Smooth muscle cell of bladder (primary cell): ENCODE measurements around the gene ITGA1. TPM values are rescaled to one million over a fixed set of nuclear protein-coding genes. Genes with fewer than 3 reads are reported as not detected.

ENCODE experiments used
- total RNA-seq: library from RNA; depleted of rRNA; stranded (reverse); fragments of >200 nt; gene quantifications from 2 replicates; pipeline ENCODE4 v1.2.3, GENCODE V29; 2014

The ITGA1 gene
- 32.2 and 40.2 TPM in 2 replicates for total RNA-seq

DNA sequence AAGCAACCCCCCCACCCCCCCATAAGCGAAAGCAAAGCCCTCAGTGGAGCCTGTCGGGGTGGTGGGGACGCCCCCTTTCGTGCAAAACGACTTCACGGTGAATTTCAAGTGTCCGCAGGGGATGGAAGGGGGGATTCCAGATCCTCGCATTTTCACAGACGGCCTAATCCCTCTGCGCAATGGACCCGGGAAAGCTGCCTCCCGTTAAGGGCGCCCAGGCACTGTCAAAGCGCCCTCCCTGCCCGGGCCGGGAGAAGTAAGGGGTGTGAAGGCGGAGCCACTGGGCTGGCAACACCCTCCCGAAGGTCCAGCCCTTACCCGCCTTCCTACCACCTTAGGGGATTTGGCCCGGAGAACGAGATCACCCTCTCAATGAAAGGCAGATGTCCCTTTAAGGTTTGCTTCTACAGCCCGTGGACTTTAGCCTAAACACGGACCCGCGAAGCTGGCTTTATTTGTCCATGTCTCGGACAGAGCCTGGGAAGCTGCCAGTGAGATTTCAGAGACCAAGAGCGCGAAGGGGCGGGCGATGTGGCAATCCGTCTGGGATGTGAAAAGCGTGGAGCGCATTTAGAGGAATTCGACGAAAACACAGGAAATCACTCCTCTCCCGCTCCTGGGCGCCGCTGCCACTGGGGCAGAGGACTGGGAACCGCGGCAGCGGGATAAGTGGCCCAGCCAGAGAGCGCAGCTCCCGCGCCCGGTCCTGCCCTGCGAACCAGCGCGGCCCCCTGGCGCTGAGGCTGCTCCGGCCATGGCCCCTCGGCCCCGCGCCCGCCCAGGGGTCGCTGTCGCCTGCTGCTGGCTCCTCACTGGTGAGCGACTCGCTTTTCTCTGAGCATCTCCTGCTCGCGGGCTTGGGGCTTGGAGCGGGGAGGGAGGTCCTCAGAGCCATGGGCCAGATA lies at the start of gene ITGA1, which contains the start of gene PELO:
Gene ITGA1 (plus strand): TSS at position 317 of the 905 bp plus-strand sequence. CDS start 438 bp downstream, at position 755.
Gene PELO (plus strand): TSS at position 317 of the 905 bp plus-strand sequence. CDS start 12,479 bp downstream, outside the sequence.

DNA sequence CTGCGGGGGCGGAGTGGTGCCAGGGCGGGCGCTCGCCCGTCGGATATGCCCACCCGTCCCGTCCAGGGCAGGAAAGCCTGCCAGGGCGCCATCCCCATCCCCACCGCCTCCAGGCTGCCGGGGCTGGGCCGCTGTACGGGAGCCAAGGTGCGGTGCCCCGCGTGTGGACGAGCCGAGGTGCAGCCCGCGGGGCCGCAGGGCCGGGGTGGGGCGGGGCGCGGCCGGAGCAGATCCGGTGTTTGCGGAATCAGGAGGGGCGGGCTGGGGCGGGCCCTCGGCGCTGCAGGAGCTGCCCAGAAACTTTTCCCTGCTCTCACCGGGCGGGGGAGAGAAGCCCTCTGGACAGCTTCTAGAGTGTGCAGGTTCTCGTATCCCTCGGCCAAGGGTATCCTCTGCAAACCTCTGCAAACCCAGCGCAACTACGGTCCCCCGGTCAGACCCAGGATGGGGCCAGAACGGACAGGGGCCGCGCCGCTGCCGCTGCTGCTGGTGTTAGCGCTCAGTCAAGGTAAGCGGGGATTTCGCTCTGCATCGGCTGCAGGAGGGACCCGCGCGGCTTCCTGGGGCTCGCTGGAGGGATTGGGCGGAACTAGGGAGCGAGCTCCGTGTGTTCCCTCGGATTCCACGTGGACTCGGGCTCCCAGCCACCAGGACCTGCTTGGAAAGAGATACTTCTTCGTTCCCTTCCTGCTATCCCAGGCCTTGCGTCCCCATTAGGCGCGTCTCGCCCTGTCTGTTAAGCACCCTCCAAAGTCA lies 201.5 kb downstream of the ITGA1 start, which contains the start of gene ITGA2:
Gene ITGA2 (plus strand): TSS at position 328 of the 756 bp plus-strand sequence. CDS start 117 bp downstream, at position 445.

Other genes with a start within 250 kb of the ITGA1 start
- gene PELO, start within 50 bp of the ITGA1 start, total RNA-seq = 40.8 and 45.7 TPM in 2 replicates
- gene ITGA2, start 201.4 kb downstream of the ITGA1 start, total RNA-seq = 16.4 and 17.5 TPM in 2 replicates